ENCODE data around the gene FAM180B. TPM values are rescaled to one million over a fixed set of nuclear protein-coding genes. Genes with fewer than 3 reads are reported as not detected.

Gene FAM180B
- total and polyA plus RNA-seq, 2 of the 8 experiments (the other 6 are each of a cell fraction or from before 2014, with no cell fraction given) = 0.09 TPM; not detected in 1

DNA sequence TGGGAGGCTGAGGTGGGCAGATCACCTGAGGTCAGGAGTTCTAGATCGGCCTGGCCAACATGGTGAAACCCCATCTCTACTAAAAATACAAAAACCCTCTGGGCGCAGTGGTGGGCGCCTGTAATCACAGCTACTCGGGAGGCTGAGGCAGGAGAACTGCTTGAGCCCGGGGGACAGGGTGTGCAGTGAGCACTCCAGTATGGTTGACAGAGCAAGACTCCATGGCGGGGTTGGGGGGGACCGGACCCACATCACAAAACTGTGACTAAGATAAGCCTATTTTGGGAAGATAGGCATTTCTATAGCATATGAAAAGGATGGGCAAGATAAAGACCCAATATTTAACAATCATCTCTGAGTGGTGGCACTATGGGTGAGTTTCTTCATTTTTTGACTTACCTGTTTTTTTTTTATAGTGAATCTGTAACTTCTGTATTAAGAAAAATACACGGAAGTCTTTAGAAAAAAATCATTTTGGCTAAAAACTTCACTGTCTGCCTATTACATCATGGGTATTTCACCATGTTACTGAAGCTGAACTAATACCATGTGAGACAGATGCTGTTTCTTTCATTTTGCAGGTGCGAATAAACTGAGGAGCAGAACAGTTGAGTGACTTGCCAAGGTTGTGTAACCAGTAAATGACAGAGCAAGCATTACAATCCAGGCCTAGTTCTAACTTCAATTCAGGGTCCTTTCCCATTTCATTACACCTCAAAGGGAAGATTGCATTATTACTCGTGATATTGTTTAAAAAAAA lies 36.0 kb upstream of the FAM180B start (continued):
- TF ChIP-seq, protein P1, sequence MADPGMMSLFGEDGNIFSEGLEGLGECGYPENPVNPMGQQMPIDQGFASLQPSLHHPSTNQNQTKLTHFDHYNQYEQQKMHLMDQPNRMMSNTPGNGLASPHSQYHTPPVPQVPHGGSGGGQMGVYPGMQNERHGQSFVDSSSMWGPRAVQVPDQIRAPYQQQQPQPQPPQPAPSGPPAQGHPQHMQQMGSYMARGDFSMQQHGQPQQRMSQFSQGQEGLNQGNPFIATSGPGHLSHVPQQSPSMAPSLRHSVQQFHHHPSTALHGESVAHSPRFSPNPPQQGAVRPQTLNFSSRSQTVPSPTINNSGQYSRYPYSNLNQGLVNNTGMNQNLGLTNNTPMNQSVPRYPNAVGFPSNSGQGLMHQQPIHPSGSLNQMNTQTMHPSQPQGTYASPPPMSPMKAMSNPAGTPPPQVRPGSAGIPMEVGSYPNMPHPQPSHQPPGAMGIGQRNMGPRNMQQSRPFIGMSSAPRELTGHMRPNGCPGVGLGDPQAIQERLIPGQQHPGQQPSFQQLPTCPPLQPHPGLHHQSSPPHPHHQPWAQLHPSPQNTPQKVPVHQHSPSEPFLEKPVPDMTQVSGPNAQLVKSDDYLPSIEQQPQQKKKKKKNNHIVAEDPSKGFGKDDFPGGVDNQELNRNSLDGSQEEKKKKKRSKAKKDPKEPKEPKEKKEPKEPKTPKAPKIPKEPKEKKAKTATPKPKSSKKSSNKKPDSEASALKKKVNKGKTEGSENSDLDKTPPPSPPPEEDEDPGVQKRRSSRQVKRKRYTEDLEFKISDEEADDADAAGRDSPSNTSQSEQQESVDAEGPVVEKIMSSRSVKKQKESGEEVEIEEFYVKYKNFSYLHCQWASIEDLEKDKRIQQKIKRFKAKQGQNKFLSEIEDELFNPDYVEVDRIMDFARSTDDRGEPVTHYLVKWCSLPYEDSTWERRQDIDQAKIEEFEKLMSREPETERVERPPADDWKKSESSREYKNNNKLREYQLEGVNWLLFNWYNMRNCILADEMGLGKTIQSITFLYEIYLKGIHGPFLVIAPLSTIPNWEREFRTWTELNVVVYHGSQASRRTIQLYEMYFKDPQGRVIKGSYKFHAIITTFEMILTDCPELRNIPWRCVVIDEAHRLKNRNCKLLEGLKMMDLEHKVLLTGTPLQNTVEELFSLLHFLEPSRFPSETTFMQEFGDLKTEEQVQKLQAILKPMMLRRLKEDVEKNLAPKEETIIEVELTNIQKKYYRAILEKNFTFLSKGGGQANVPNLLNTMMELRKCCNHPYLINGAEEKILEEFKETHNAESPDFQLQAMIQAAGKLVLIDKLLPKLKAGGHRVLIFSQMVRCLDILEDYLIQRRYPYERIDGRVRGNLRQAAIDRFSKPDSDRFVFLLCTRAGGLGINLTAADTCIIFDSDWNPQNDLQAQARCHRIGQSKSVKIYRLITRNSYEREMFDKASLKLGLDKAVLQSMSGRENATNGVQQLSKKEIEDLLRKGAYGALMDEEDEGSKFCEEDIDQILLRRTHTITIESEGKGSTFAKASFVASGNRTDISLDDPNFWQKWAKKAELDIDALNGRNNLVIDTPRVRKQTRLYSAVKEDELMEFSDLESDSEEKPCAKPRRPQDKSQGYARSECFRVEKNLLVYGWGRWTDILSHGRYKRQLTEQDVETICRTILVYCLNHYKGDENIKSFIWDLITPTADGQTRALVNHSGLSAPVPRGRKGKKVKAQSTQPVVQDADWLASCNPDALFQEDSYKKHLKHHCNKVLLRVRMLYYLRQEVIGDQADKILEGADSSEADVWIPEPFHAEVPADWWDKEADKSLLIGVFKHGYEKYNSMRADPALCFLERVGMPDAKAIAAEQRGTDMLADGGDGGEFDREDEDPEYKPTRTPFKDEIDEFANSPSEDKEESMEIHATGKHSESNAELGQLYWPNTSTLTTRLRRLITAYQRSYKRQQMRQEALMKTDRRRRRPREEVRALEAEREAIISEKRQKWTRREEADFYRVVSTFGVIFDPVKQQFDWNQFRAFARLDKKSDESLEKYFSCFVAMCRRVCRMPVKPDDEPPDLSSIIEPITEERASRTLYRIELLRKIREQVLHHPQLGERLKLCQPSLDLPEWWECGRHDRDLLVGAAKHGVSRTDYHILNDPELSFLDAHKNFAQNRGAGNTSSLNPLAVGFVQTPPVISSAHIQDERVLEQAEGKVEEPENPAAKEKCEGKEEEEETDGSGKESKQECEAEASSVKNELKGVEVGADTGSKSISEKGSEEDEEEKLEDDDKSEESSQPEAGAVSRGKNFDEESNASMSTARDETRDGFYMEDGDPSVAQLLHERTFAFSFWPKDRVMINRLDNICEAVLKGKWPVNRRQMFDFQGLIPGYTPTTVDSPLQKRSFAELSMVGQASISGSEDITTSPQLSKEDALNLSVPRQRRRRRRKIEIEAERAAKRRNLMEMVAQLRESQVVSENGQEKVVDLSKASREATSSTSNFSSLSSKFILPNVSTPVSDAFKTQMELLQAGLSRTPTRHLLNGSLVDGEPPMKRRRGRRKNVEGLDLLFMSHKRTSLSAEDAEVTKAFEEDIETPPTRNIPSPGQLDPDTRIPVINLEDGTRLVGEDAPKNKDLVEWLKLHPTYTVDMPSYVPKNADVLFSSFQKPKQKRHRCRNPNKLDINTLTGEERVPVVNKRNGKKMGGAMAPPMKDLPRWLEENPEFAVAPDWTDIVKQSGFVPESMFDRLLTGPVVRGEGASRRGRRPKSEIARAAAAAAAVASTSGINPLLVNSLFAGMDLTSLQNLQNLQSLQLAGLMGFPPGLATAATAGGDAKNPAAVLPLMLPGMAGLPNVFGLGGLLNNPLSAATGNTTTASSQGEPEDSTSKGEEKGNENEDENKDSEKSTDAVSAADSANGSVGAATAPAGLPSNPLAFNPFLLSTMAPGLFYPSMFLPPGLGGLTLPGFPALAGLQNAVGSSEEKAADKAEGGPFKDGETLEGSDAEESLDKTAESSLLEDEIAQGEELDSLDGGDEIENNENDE (IDR thresholded peaks at IDR 0.05; ENCODE audit: insufficient replicate concordance, low read length) = no peak
- no peak for TF ChIP-seq SP1 (IDR thresholded peaks at IDR 0.05; ENCODE audit: low read depth, low read length)
- TF ChIP-seq RAD21 (IDR thresholded peaks at IDR 0.05 in 1 of 2, conservative IDR thresholded peaks at IDR 0.05 in 1 of 2; ENCODE audit: low read depth in 2 of 2, low read length in 2 of 2) = no peak
